Transverse colon (tissue), 4 donors: ENCODE data around the gene EXOC6.

Source experiments
- POLR2AphosphoS5 ChIP-seq, 3 donors: sonication (generic); formaldehyde crosslinking; IDR thresholded peaks; one replicate each; pipeline ENCODE4 v1.6.1; 2016; ENCODE audit warnings: antibody characterized with exemption in 3 of 3
- TF ChIP-seq, protein P1 (sequence below), 5 experiments: fragments of 200-600 bp in 3 of 5; fragments of 450-650 bp in 2 of 5; sonication (generic) in 3 of 5; IDR thresholded peaks; 1 replicate in 2 of 5; 2 replicates in 3 of 5; pipeline ENCODE4 v1.5.1; 2016 to 2017; ENCODE audit warnings: antibody characterized with exemption in 5 of 5, inconsistent platforms in 3 of 5, mild to moderate bottlenecking in 2 of 5, moderate library complexity in 1 of 5

GRCh38 chr10:92969151-92969550 lies 120.8 kb downstream of the EXOC6 start:
- TF ChIP-seq POLR2AphosphoS5 (IDR thresholded peaks at IDR 0.05), result no peak
- TF ChIP-seq, protein P1, sequence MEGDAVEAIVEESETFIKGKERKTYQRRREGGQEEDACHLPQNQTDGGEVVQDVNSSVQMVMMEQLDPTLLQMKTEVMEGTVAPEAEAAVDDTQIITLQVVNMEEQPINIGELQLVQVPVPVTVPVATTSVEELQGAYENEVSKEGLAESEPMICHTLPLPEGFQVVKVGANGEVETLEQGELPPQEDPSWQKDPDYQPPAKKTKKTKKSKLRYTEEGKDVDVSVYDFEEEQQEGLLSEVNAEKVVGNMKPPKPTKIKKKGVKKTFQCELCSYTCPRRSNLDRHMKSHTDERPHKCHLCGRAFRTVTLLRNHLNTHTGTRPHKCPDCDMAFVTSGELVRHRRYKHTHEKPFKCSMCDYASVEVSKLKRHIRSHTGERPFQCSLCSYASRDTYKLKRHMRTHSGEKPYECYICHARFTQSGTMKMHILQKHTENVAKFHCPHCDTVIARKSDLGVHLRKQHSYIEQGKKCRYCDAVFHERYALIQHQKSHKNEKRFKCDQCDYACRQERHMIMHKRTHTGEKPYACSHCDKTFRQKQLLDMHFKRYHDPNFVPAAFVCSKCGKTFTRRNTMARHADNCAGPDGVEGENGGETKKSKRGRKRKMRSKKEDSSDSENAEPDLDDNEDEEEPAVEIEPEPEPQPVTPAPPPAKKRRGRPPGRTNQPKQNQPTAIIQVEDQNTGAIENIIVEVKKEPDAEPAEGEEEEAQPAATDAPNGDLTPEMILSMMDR (IDR thresholded peaks at IDR 0.05), result no peak
